Transverse colon (tissue), 3 donors: ENCODE results near the gene PPIL3.

Source experiments
- CTCF ChIP-seq, 5 experiments: fragments of 200-600 bp in 3 of 5; fragments of 450-650 bp in 2 of 5; sonication (generic) in 3 of 5; IDR thresholded peaks; 1 replicate in 2 of 5; 2 replicates in 3 of 5; pipeline ENCODE4 v1.5.1; 2016 to 2017; ENCODE audit warnings: antibody characterized with exemption in 5 of 5, inconsistent platforms in 3 of 5, mild to moderate bottlenecking in 2 of 5, moderate library complexity in 1 of 5
- EP300 ChIP-seq: sonication (generic); formaldehyde crosslinking; IDR thresholded peaks from one replicate; pipeline ENCODE4 v1.6.1; 2017; ENCODE audit warnings: antibody characterized with exemption, low read depth
- POLR2A ChIP-seq: fragments of 450-650 bp; IDR thresholded peaks from one replicate; pipeline ENCODE4 v1.6.1; 2016; ENCODE audit warnings: antibody characterized with exemption, mild to moderate bottlenecking, moderate library complexity

GRCh38 chr2:200861617-200862155 is 27.2 kb downstream of the PPIL3 start:
- TF ChIP-seq CTCF (IDR thresholded peaks at IDR 0.05): no peak
- no peak for TF ChIP-seq POLR2A
- TF ChIP-seq EP300: no peak
